GM23338 (cell line): ENCODE measurements around the gene AKT2. TPM values are rescaled to one million over a fixed set of nuclear protein-coding genes. Genes with fewer than 3 reads are reported as not detected.

Source experiments
- ATAC-seq: fragments of 200-7000 bp; cut with Tn5 transposase; 3 replicates; pipeline ENCODE4 v1.9.1; 2020
- DNase-seq: peaks from one replicate; pipeline ENCODE4 v3.0.0-alpha.2; 2015; ENCODE audit warnings: low spot score
- H2AFZ ChIP-seq: fragments of 200-600 bp; sonication (generic); 2 replicates; pipeline ENCODE4 v1.8.0; 2016; ENCODE audit warnings: antibody characterized with exemption, mild to moderate bottlenecking, moderate library complexity
- H3F3A ChIP-seq: fragments of 200-600 bp; sonication (generic); replicated peaks from 2 replicates; pipeline ENCODE4 v1.8.0; 2017; ENCODE audit warnings: antibody characterized with exemption, mixed run types, low read depth
- H3K27ac ChIP-seq: fragments of 200-600 bp; sonication (generic); 2 replicates; pipeline ENCODE4 v1.6.1; 2016; ENCODE audit warnings: low read depth
- H3K27me3 ChIP-seq: fragments of 200-600 bp; sonication (generic); 2 replicates; pipeline ENCODE4 v1.8.0; 2016; ENCODE audit warnings: mild to moderate bottlenecking, mixed run types, moderate library complexity; ENCODE audit not compliant: insufficient read depth
- H3K36me3 ChIP-seq: fragments of 200-600 bp; sonication (generic); 2 replicates; pipeline ENCODE4 v1.8.0; 2016; ENCODE audit warnings: mild to moderate bottlenecking; ENCODE audit not compliant: insufficient read depth
- H3K4me1 ChIP-seq: fragments of 200-600 bp; sonication (generic); 2 replicates; pipeline ENCODE4 v1.8.0; 2016; ENCODE audit warnings: mild to moderate bottlenecking, moderate library complexity; ENCODE audit not compliant: insufficient read depth
- H3K4me2 ChIP-seq: fragments of 200-600 bp; sonication (generic); 2 replicates; pipeline ENCODE4 v1.7.1; 2017; ENCODE audit warnings: mixed run types
- H3K4me3 ChIP-seq: fragments of 200-600 bp; sonication (generic); 2 replicates; pipeline ENCODE4 v1.6.1; 2016; ENCODE audit warnings: mixed run types
- H3K79me2 ChIP-seq: fragments of 200-600 bp; sonication (generic); replicated peaks from 2 replicates; pipeline ENCODE4 v1.8.0; 2017; ENCODE audit warnings: mild to moderate bottlenecking; ENCODE audit not compliant: insufficient read depth
- H3K9me2 ChIP-seq: fragments of 200-600 bp; sonication (generic); 2 replicates; pipeline ENCODE4 v1.8.0; 2017; ENCODE audit not compliant: insufficient read depth
- H4K20me1 ChIP-seq: fragments of 200-600 bp; sonication (generic); replicated peaks from 2 replicates; pipeline ENCODE4 v1.8.0; 2017; ENCODE audit warnings: mild to moderate bottlenecking; ENCODE audit not compliant: insufficient read depth
- H3K27ac Mint-ChIP-seq: 2 replicates; pipeline ENCODE4 v1.8.0; 2020; ENCODE audit warnings: inconsistent platforms, mild to moderate bottlenecking, moderate library complexity, mixed read lengths
- H3K27me3 Mint-ChIP-seq: 3 replicates; pipeline ENCODE4 v1.8.0; 2022; ENCODE audit warnings: low read depth, mild to moderate bottlenecking, moderate library complexity, mixed read lengths, inconsistent platforms; ENCODE audit not compliant: insufficient read depth, poor library complexity
- H3K36me3 Mint-ChIP-seq: 3 replicates; pipeline ENCODE4 v1.8.0; 2021; ENCODE audit warnings: low read depth, mild to moderate bottlenecking, inconsistent platforms, moderate library complexity, mixed read lengths
- H3K4me1 Mint-ChIP-seq: 3 replicates; pipeline ENCODE4 v1.8.0; 2020; ENCODE audit warnings: mild to moderate bottlenecking, inconsistent platforms, mixed read lengths
- H3K4me3 Mint-ChIP-seq: 3 replicates; pipeline ENCODE4 v1.8.0; 2021; ENCODE audit warnings: moderate library complexity, mild to moderate bottlenecking, inconsistent platforms, mixed read lengths
- H3K9me3 Mint-ChIP-seq: 3 replicates; pipeline ENCODE4 v1.8.0; 2020; ENCODE audit warnings: moderate library complexity, mild to moderate bottlenecking, inconsistent platforms, mixed read lengths
- CREB1 ChIP-seq: fragments of 250-450 bp; sonication (Bioruptor Pico); IDR thresholded peaks from 2 replicates; pipeline ENCODE4 v1.5.0; 2020; ENCODE audit warnings: low read depth, mild to moderate bottlenecking, moderate library complexity
- NANOG ChIP-seq: IDR thresholded peaks from 2 replicates; pipeline ENCODE4 v1.6.1; 2016; ENCODE audit warnings: antibody characterized with exemption, borderline replicate concordance
- STAT1 ChIP-seq: IDR thresholded peaks from one replicate; pipeline ENCODE4 v1.6.1; 2016; ENCODE audit warnings: antibody characterized with exemption; ENCODE audit not compliant: unreplicated experiment
- polyA plus RNA-seq: library from polyadenylated mRNA; unstranded; fragments of >200 nt; fragmentation: Nextera tagmentation; extraction: Ambion mirVana; gene quantifications from 2 replicates; pipeline ENCODE4 v1.2.1, GENCODE V29; 2016
- total RNA-seq: library from RNA; depleted of rRNA; stranded (reverse); fragments of >200 nt; shearing (Covaris generic); gene quantifications from 2 replicates; pipeline ENCODE4 v1.2.3, GENCODE V29; 2014
- TF ChIP-seq, protein P1 (sequence below): fragments of 250-450 bp; sonication (Bioruptor Pico); IDR thresholded peaks from 2 replicates; pipeline ENCODE4 v1.5.0; 2020; ENCODE audit warnings: mild to moderate bottlenecking, moderate library complexity

The AKT2 gene
- total and polyA plus RNA-seq, 2 experiments from 2014 or later = 17.6 to 123 TPM

DNA sequence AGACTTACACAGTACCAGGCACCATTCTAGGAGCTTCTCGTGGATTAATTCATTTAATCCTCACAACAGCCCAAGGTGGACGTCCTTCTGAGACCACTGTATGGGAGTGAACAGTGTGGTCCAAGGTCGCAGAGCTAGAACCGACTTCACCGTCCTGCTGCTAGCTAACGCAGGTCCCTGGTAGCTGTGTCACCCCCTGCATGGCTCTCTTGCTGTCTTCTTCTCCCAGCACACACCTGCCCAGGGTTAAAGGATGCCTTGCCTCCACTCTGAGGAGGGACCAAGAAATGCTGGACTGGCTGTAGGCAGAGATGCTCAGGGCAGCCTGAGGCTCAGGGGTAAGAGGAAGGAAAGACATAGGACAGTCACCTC, 3.0 kb downstream of the AKT2 start:
- DNase-seq (no peak), ATAC-seq (no peak)
- Mint-ChIP-seq H3K27me3 (peaks cover 15% of the 10 kb centered on the region), H3K36me3 (no peaks in the 10 kb centered on the region), H3K4me1 (peaks cover 55% of the 10 kb centered on the region), H3K27ac (no peak overlapping the region; the same call in 1 of the 2 replicates), H3K4me3 (no peak overlapping the region), H3K9me3 (peaks cover 3% of the 10 kb centered on the region; the same call in 2 of the 3 replicates)
- TF ChIP-seq NANOG = no peak
- TF ChIP-seq, protein P1, sequence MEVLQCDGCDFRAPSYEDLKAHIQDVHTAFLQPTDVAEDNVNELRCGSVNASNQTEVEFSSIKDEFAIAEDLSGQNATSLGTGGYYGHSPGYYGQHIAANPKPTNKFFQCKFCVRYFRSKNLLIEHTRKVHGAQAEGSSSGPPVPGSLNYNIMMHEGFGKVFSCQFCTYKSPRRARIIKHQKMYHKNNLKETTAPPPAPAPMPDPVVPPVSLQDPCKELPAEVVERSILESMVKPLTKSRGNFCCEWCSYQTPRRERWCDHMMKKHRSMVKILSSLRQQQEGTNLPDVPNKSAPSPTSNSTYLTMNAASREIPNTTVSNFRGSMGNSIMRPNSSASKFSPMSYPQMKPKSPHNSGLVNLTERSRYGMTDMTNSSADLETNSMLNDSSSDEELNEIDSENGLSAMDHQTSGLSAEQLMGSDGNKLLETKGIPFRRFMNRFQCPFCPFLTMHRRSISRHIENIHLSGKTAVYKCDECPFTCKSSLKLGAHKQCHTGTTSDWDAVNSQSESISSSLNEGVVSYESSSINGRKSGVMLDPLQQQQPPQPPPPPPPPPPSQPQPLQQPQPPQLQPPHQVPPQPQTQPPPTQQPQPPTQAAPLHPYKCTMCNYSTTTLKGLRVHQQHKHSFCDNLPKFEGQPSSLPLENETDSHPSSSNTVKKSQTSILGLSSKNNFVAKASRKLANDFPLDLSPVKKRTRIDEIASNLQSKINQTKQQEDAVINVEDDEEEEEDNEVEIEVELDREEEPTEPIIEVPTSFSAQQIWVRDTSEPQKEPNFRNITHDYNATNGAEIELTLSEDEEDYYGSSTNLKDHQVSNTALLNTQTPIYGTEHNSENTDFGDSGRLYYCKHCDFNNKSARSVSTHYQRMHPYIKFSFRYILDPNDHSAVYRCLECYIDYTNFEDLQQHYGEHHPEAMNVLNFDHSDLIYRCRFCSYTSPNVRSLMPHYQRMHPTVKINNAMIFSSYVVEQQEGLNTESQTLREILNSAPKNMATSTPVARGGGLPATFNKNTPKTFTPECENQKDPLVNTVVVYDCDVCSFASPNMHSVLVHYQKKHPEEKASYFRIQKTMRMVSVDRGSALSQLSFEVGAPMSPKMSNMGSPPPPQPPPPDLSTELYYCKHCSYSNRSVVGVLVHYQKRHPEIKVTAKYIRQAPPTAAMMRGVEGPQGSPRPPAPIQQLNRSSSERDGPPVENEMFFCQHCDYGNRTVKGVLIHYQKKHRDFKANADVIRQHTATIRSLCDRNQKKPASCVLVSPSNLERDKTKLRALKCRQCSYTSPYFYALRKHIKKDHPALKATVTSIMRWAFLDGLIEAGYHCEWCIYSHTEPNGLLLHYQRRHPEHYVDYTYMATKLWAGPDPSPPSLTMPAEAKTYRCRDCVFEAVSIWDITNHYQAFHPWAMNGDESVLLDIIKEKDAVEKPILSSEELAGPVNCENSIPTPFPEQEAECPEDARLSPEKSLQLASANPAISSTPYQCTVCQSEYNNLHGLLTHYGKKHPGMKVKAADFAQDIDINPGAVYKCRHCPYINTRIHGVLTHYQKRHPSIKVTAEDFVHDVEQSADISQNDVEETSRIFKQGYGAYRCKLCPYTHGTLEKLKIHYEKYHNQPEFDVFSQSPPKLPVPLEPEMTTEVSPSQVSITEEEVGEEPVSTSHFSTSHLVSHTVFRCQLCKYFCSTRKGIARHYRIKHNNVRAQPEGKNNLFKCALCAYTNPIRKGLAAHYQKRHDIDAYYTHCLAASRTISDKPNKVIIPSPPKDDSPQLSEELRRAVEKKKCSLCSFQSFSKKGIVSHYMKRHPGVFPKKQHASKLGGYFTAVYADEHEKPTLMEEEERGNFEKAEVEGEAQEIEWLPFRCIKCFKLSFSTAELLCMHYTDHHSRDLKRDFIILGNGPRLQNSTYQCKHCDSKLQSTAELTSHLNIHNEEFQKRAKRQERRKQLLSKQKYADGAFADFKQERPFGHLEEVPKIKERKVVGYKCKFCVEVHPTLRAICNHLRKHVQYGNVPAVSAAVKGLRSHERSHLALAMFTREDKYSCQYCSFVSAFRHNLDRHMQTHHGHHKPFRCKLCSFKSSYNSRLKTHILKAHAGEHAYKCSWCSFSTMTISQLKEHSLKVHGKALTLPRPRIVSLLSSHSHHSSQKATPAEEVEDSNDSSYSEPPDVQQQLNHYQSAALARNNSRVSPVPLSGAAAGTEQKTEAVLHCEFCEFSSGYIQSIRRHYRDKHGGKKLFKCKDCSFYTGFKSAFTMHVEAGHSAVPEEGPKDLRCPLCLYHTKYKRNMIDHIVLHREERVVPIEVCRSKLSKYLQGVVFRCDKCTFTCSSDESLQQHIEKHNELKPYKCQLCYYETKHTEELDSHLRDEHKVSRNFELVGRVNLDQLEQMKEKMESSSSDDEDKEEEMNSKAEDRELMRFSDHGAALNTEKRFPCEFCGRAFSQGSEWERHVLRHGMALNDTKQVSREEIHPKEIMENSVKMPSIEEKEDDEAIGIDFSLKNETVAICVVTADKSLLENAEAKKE (CRISPR knock-in tag) = no peak
- TF ChIP-seq STAT1 = no peak
- peaks cover 71% of the 10 kb centered on the region for H3K79me2 ChIP-seq
- H3K27me3 ChIP-seq = no peaks in the 10 kb centered on the region
- no peaks in the 10 kb centered on the region for H3K9me2 ChIP-seq
- no peak overlapping the region for H2AFZ ChIP-seq
- 0 out of 2 replicates have a peak, but pooled peaks cover 5% of the 10 kb centered on the region for H4K20me1 ChIP-seq
- no peak overlapping the region for H3K4me3 ChIP-seq
- H3K4me1 ChIP-seq = peaks cover 17% of the 10 kb centered on the region
- peaks cover 12% of the 10 kb centered on the region for H3F3A ChIP-seq
- H3K36me3 ChIP-seq = no peaks in the 10 kb centered on the region
- H3K27ac ChIP-seq = no peak overlapping the region
- no peak overlapping the region for H3K4me2 ChIP-seq

DNA sequence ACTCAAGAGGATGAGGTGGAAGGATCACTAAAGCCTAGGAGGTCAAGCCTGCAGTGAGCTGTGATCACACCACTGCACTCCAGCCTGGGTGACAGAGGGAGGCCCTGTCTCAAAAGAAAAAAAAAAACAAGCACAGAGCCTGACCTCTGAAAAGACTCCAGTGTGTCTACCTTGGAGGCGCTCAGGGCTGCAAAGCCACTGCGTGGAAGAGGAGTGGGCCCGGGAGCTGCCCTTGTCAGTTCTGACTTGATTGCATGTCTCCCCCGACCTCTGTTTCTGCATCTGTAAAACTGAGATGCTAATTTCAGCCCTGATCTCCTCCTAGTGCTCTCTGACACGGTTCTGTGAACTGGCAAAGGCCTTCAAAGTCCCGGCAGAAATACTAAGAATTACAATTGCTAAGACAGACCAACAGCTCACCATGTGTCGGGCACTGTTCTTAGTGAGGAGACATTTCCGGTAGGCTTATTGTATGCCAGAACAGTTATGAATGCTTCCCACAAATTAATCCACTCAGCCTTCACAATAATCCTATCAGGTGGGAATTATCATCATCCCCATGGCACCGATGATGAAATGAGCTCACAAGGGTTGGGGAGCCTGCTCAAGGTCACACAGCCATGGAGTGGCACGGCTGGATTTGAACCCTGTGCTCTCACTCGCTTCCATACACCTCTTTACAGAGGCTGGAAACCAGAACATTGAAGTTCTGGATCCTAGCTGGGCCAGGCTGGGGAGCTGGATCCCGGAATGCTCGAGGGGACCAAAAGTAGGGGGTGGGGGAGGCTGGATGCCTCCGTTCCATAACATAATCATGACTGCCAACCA, 3.5 kb downstream of the AKT2 start:
- Histone ChIP-seq H3K27me3 (no peaks in the 10 kb centered on the region), H3K4me1 (peaks cover 17% of the 10 kb centered on the region), H3K9me2 (no peaks in the 10 kb centered on the region), H3K36me3 (no peaks in the 10 kb centered on the region), H3F3A (peaks cover 8% of the 10 kb centered on the region), H3K27ac (no peak overlapping the region), H2AFZ (no peak overlapping the region), H4K20me1 (0 out of 2 replicates have a peak, but pooled peaks cover 5% of the 10 kb centered on the region), H3K4me3 (no peak overlapping the region), H3K79me2 (peaks cover 77% of the 10 kb centered on the region), H3K4me2 (peak overlapping the region; percentile 48; the same call in 1 of the 2 replicates)
- DNase-seq (no peak), ATAC-seq (no peak)
- Mint-ChIP-seq H3K27me3 (peaks cover 15% of the 10 kb centered on the region), H3K4me3 (no peak overlapping the region; the same call in 2 of the 3 replicates), H3K4me1 (peaks cover 51% of the 10 kb centered on the region), H3K9me3 (peaks cover 3% of the 10 kb centered on the region; the same call in 2 of the 3 replicates), H3K27ac (no peak overlapping the region; the same call in 1 of the 2 replicates), H3K36me3 (no peaks in the 10 kb centered on the region)
- TF ChIP-seq CREB1 (CRISPR knock-in tag) = no peak
